Heart left ventricle (tissue), 16 donors: Measurements from ENCODE around the gene KCTD12. TPM values are rescaled to one million over a fixed set of nuclear protein-coding genes. Genes with fewer than 3 reads are reported as not detected.

ENCODE experiments used
- ATAC-seq, 4 donors: fragments of 200-7000 bp; cut with Tn5 transposase; one replicate each; pipeline ENCODE4 v1.9.1; 2020 to 2022; ENCODE audit warnings: moderate library complexity in 4 of 4, mild to moderate bottlenecking in 3 of 4, moderate number of reproducible peaks in 1 of 4
- DNase-seq, 5 donors: peaks; one replicate each; pipeline ENCODE4 v3.0.0-alpha.2; 2020
- H3K27ac ChIP-seq, 12 donors: fragments of 200-600 bp; sonication (generic) in 4 of 12; one replicate each; pipeline versions ENCODE4 v1.5.0 to v1.8.0; 2016 to 2022; ENCODE audit warnings: mild to moderate bottlenecking in 2 of 12
- H3K27me3 ChIP-seq, 9 donors: fragments of 200-600 bp; sonication (generic) in 2 of 9; one replicate each; pipeline versions ENCODE4 v1.5.1 to v1.8.0; 2016 to 2022; ENCODE audit warnings: mild to moderate bottlenecking in 3 of 9
- H3K36me3 ChIP-seq, 9 donors: fragments of 200-600 bp; sonication (generic) in 2 of 9; one replicate each; pipeline versions ENCODE4 v1.5.0 to v1.8.0; 2018 to 2022; ENCODE audit warnings: mild to moderate bottlenecking in 2 of 9
- H3K4me1 ChIP-seq, 12 donors: fragments of 200-600 bp; sonication (generic) in 4 of 12; one replicate each; pipeline versions ENCODE4 v1.5.0 to v1.8.0; 2016 to 2022; ENCODE audit warnings: mild to moderate bottlenecking in 3 of 12
- H3K4me3 ChIP-seq, 12 donors: fragments of 200-600 bp; sonication (generic) in 4 of 12; one replicate each; pipeline versions ENCODE4 v1.5.0 to v1.8.0; 2017 to 2022; ENCODE audit warnings: mild to moderate bottlenecking in 9 of 12, moderate library complexity in 4 of 12
- H3K9me3 ChIP-seq, 12 donors: fragments of 200-600 bp; sonication (generic) in 4 of 12; one replicate each; pipeline versions ENCODE4 v1.5.0 to v1.8.0; 2016 to 2022; ENCODE audit warnings: mild to moderate bottlenecking in 1 of 12
- POLR2A ChIP-seq, 2 donors: fragments of 450-650 bp; IDR thresholded peaks; one replicate each; pipeline ENCODE4 v1.6.1; 2017; ENCODE audit warnings: antibody characterized with exemption in 2 of 2, mild to moderate bottlenecking in 2 of 2, moderate library complexity in 2 of 2
- WGBS, 4 donors: extraction: QIAGEN DNeasy Blood & Tissue Kit in 2 of 4; methylation state at CpG; one replicate each; pipeline versions ENCODE4 v1.1.5 to v1.1.7; 2013 to 2018; 5-methylcytosine and 5-hydroxymethylcytosine counted together
- intact Hi-C, 10 donors: fragments of 100-400 bp; cut with DNase I; formaldehyde crosslinking; loops; one replicate each; pipeline versions ENCODE4 v1.11.1 to v1.14.2; 2022
- polyA plus RNA-seq, 2 donors: library from polyadenylated mRNA; stranded (reverse); fragments of 200-250 nt; gene quantifications; one replicate each; pipeline ENCODE4 v1.2.3, GENCODE V29; 2013
- total RNA-seq, 9 donors: library from RNA; depleted of rRNA in 2 of 9; stranded (reverse); fragments of >200 nt in 2 of 9; fragmentation: NEBNext Ultra II Directional in 3 of 9; extraction: Animal tissue kit (Norgen Biotek cat#: 25700) in 3 of 9; gene quantifications; one replicate each; pipeline versions ENCODE4 v1.1.0 to v1.2.4, GENCODE V29; 2016 to 2023
- TF ChIP-seq, protein P1 (sequence below), 12 donors: fragments of 200-600 bp; sonication (generic) in 4 of 12; IDR thresholded peaks; one replicate each; pipeline versions ENCODE4 v1.5.0 to v1.8.0; 2018 to 2022; ENCODE audit warnings: antibody characterized with exemption in 12 of 12, mild to moderate bottlenecking in 5 of 12
- donor health status: ischemic (EF 13 %, LVEDD 7.1; RV severe dilation, severe dysfunction).
- donor health status: healthy with polysubstance abuse.
- donor health status: DM: no; HTN: yes; CAD: no.
- donor health status: DM: no; HTN: no; CAD: no.
- donor health status: ischemic (EF 25% LVEDD 6.9; RV normal size, moderate dysfunction).
- donor health status: ischemic (EF 25% LVEDD 5.7; RV mildly dilated, moderate dysfunction).
- donor health status: healthy.
- donor health status: DM: yes; HTN: yes; CAD: no.
- donor health status: ischemic (EF 35%, LVEDD 5.7; RV mildly dilated, moderate dysfunction).
- donor health status: nonischemic (EF 11% LVEDD 7.7; RV severe dilation, severe dysfunction).
- donor health status: DM: yes; HTN: yes; CAD: no.
- donor health status: PGD.
- donor health status: ischemic (EF 29% LVEDD 5.4; RV normal size, mild dysfunction).
- donor health status: nonischemic (EF 23%, LVEDD 6.1; RV moderate dilation, normal function).

The KCTD12 gene
- total and polyA plus RNA-seq, 11 donors, result 10.1 to 84.4 (median 34.7) TPM

DNA sequence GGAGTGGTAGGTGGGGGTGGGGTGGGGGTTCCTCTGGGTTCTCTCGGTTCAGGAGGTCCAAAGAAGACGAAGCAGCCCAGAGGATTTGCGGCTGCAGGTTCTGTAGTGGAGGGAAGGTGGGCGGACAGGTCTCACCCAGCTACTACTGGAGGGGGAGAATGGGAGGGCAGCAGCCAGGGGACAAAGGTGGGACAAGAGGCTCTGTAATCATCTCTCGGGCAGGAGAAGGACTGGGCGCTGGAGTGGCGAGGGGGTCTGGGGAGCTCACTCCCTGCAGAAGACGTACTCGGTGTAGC, 1.4 kb downstream of the KCTD12 start:
- ATAC-seq, result no peak
- WGBS, 4 donors, result 4 to 5% (median 5%) methylated on average over 8 to 9 of the region's 9 CpGs

GRCh38 chr13:76884186-76884906, 1.9 kb downstream of the KCTD12 start:
- DNase-seq (peak in 4 of 5 donors; percentile 31 to 50 (median 42)), ATAC-seq (no peak)
- H3K4me1 ChIP-seq, result peaks cover 0 to 54% (median 25%) of the 10 kb centered on the region in 12 donors
- peak overlapping the region; percentile 62 to 96 (median 76) for H3K4me3 ChIP-seq
- H3K36me3 ChIP-seq, result no peaks in the 10 kb centered on the region
- H3K9me3 ChIP-seq, result no peaks in the 10 kb centered on the region
- intact Hi-C loops, result loop anchor here in 4 of 10 donors (2.0 to 10.0 kb wide), 4 partner anchors 62 to 660 kb away; no protein-coding TSS in a partner anchor
- H3K27me3 ChIP-seq, result no peaks in the 10 kb centered on the region
- peak overlapping the region; percentile 81 to 97 (median 92) for H3K27ac ChIP-seq
- TF ChIP-seq, protein P1, sequence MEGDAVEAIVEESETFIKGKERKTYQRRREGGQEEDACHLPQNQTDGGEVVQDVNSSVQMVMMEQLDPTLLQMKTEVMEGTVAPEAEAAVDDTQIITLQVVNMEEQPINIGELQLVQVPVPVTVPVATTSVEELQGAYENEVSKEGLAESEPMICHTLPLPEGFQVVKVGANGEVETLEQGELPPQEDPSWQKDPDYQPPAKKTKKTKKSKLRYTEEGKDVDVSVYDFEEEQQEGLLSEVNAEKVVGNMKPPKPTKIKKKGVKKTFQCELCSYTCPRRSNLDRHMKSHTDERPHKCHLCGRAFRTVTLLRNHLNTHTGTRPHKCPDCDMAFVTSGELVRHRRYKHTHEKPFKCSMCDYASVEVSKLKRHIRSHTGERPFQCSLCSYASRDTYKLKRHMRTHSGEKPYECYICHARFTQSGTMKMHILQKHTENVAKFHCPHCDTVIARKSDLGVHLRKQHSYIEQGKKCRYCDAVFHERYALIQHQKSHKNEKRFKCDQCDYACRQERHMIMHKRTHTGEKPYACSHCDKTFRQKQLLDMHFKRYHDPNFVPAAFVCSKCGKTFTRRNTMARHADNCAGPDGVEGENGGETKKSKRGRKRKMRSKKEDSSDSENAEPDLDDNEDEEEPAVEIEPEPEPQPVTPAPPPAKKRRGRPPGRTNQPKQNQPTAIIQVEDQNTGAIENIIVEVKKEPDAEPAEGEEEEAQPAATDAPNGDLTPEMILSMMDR (IDR thresholded peaks at IDR 0.05), result peak in 5 of 12 donors; percentile 15 to 50 (median 35)
- TF ChIP-seq POLR2A (IDR thresholded peaks at IDR 0.05), result no peak
- WGBS, 4 donors, result 23 to 31% (median 29%) methylated on average over 15 of the region's 15 CpGs

More for the DNA sequence above, 1.4 kb downstream of the KCTD12 start:
- no peaks in the 10 kb centered on the region for H3K36me3 ChIP-seq
- H3K27ac ChIP-seq, result peak overlapping the region; percentile 81 to 97 (median 92)
- intact Hi-C loops, result loop anchor here (2.0 to 10.0 kb wide), 9 partner anchors 58 to 660 kb away; partner anchors contain the start of gene CLN5 (in 1 of the 10)
- no peaks in the 10 kb centered on the region for H3K9me3 ChIP-seq
- H3K27me3 ChIP-seq, result no peaks in the 10 kb centered on the region
- no peak for DNase-seq
- peak overlapping the region; percentile 62 to 96 (median 76) for H3K4me3 ChIP-seq
- peaks cover 0 to 49% (median 21%) of the 10 kb centered on the region in 12 donors for H3K4me1 ChIP-seq
- TF ChIP-seq, protein P1 (IDR thresholded peaks at IDR 0.05), result no peak

DNA sequence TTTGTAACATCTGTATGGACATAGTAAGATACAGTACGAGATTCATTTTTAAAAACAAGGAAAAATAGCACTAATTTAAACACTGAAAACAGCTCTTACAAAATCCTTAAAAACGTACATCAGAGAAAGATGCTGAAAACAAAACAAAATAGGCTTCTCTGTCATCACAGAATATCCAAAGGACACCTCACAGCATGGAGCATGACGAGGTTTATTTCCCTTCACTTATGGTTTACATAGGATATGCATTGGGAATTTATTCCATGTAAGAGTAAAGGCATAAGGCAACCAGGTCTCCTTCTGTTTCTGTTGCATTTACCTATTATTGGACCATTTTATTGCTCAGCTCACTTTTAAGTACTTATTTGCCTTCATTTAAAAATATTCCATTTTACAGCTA, 3.0 kb downstream of the KCTD12 start:
- no peaks in the 10 kb centered on the region for H3K36me3 ChIP-seq
- TF ChIP-seq, protein P1 (IDR thresholded peaks at IDR 0.05), result no peak
- TF ChIP-seq POLR2A (IDR thresholded peaks at IDR 0.05), result no peak
- H3K9me3 ChIP-seq, result no peaks in the 10 kb centered on the region
- no peaks in the 10 kb centered on the region for H3K27me3 ChIP-seq
- peak overlapping the region in 11 of 12 donors; percentile 48 to 97 (median 93) for H3K27ac ChIP-seq
- ATAC-seq, result no peak
- DNase-seq, result no peak
- peaks cover 0 to 65% (median 32%) of the 10 kb centered on the region in 12 donors for H3K4me1 ChIP-seq
- H3K4me3 ChIP-seq, result peak overlapping the region; percentile 14 to 96 (median 76)
- WGBS, 4 donors, result 48 to 59% (median 54%) methylated on average over 3 of the region's 3 CpGs
- intact Hi-C loops, result loop anchor here in 4 of 10 donors (5.0 to 10.0 kb wide), 3 partner anchors 61 to 658 kb away; no protein-coding TSS in a partner anchor

DNA sequence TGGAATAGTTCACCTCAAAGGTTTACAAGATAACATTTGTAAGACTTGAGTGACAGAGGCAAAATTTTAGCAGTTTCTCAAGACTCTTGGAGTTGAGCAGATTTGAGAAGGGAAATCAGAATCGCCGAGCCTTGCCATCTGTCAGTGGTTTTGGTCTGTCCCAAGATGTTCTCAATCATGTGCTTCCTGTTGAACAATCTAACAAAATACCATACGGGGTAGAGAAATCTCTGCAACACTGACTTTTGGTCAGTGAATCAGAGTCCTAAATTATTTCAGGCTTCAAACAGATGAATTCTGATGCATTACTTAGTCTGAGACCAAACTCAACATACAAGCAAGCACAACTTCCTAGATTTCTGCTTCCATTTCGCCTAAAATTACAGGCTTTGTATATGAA, 3.8 kb downstream of the KCTD12 start:
- TF ChIP-seq, protein P1 (IDR thresholded peaks at IDR 0.05), result no peak
- peak in 1 of 2 donors; percentile 23 for TF ChIP-seq POLR2A (IDR thresholded peaks at IDR 0.05)
- 40 to 53% (median 47%) methylated on average over 4 of the region's 4 CpGs for WGBS, 4 donors
- Histone ChIP-seq H3K27ac (peak overlapping the region; percentile 2 to 97 (median 92)), H3K36me3 (no peaks in the 10 kb centered on the region), H3K9me3 (no peaks in the 10 kb centered on the region), H3K4me3 (peak overlapping the region in 10 of 12 donors; percentile 62 to 89 (median 76)), H3K27me3 (no peaks in the 10 kb centered on the region), H3K4me1 (peaks cover 0 to 65% (median 30%) of the 10 kb centered on the region in 12 donors)
- no peak for ATAC-seq
- intact Hi-C loops, result loop anchor here in 4 of 10 donors (5.0 to 10.0 kb wide), 3 partner anchors 60 to 658 kb away; no protein-coding TSS in a partner anchor
- peak in 1 of 5 donors; percentile 34 for DNase-seq
